Measurements from ENCODE around the gene BTBD1. TPM values are rescaled to one million over a fixed set of nuclear protein-coding genes. Genes with fewer than 3 reads are reported as not detected.
"Not testable (repeated sequence)": the region's sequence is repeated elsewhere in the genome, so short reads cannot be mapped to it uniquely, and the experiment has no call there.

BTBD1 gene
- polyA plus RNA-seq, 2 of the 4 experiments (the other 2 are of a cell fraction) = 53.1 to 95.8 TPM

- ATAC-seq = no peak; a peak in 2 of 6 replicates
Measured at GRCh38 chr15:83094583-83094982, 27.5 kb upstream of the BTBD1 start.

GRCh38 chr15:83092309-83092976 is 25.4 kb upstream of the BTBD1 start:
- H3K9me3 ChIP-seq = peaks cover 10% of the 10 kb centered on the region; the same call in 1 of the 3 replicates
- FAIRE-seq (no peak), DNase-seq (ENCODE audit: low read depth in 1 of 2, low spot score in 1 of 2) (no peak), ATAC-seq (peak in 1 of 2 experiments; percentile 33; a peak in 3 of 6 replicates)
- POLR2A ChIA-PET = no interaction called here
- H3K4me3 ChIP-seq = no peak overlapping the region
- WGBS (ENCODE audit: missing lambda C conversion rate) = 79% methylated on average over 4 of the region's 4 CpGs
- H3K4me2 ChIP-seq = no peak overlapping the region
- CTCF ChIA-PET = no interaction called here
- no peak for TF ChIP-seq ZNF302 (CRISPR knock-in tag; IDR thresholded peaks at IDR 0.05)
- no peak for TF ChIP-seq ESRRA (IDR thresholded peaks at IDR 0.05; ENCODE audit: borderline replicate concordance, low read length)
- TF ChIP-seq CEBPB (IDR thresholded peaks at IDR 0.05) = no peak
- no peak for TF ChIP-seq EHF (CRISPR knock-in tag; IDR thresholded peaks at IDR 0.05)
- TF ChIP-seq EHMT2 (IDR thresholded peaks at IDR 0.05; ENCODE audit: low read depth) = no peak
- TF ChIP-seq ZSCAN20 (CRISPR knock-in tag; IDR thresholded peaks at IDR 0.05) = no peak
- TF ChIP-seq MYC (IDR thresholded peaks at IDR 0.05; ENCODE audit: borderline replicate concordance, low read length) = no peak
- no peak for TF ChIP-seq REST (IDR thresholded peaks at IDR 0.05)
- TF ChIP-seq CHD4 (IDR thresholded peaks at IDR 0.05; ENCODE audit: borderline replicate concordance) = no peak
- no peak for TF ChIP-seq KDM1A (IDR thresholded peaks at IDR 0.05; ENCODE audit: low read depth)
- no peak for TF ChIP-seq ATOH8 (CRISPR knock-in tag; IDR thresholded peaks at IDR 0.05; ENCODE audit: low read depth)
- no peak for TF ChIP-seq ZC3H11A (IDR thresholded peaks at IDR 0.05)
- TF ChIP-seq, protein P1, sequence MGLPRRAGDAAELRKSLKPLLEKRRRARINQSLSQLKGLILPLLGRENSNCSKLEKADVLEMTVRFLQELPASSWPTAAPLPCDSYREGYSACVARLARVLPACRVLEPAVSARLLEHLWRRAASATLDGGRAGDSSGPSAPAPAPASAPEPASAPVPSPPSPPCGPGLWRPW (IDR thresholded peaks at IDR 0.05) = no peak
- no peak for TF ChIP-seq FOSB (CRISPR knock-in tag; IDR thresholded peaks at IDR 0.05)
- no peak overlapping the region for H3K27ac ChIP-seq
- H3K4me1 ChIP-seq = no peaks in the 10 kb centered on the region

More at GRCh38 chr15:83094583-83094982, 27.5 kb upstream of the BTBD1 start:
- Histone ChIP-seq H3K4me3 (no peak overlapping the region), H3K27ac (no peak overlapping the region), H3K4me2 (no peak overlapping the region), H3K9me3 (peaks cover 21% of the 10 kb centered on the region), H3K4me1 (no peaks in the 10 kb centered on the region)
- TF ChIP-seq, protein P2, sequence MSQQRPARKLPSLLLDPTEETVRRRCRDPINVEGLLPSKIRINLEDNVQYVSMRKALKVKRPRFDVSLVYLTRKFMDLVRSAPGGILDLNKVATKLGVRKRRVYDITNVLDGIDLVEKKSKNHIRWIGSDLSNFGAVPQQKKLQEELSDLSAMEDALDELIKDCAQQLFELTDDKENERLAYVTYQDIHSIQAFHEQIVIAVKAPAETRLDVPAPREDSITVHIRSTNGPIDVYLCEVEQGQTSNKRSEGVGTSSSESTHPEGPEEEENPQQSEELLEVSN (IDR thresholded peaks at IDR 0.05; ENCODE audit: borderline replicate concordance, low read depth) = no peak
- TF ChIP-seq, protein P3, sequence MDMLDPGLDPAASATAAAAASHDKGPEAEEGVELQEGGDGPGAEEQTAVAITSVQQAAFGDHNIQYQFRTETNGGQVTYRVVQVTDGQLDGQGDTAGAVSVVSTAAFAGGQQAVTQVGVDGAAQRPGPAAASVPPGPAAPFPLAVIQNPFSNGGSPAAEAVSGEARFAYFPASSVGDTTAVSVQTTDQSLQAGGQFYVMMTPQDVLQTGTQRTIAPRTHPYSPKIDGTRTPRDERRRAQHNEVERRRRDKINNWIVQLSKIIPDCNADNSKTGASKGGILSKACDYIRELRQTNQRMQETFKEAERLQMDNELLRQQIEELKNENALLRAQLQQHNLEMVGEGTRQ (IDR thresholded peaks at IDR 0.05) = no peak
- no peak for TF ChIP-seq RARB (CRISPR knock-in tag; IDR thresholded peaks at IDR 0.05)
- TF ChIP-seq MYC (IDR thresholded peaks at IDR 0.05; ENCODE audit: borderline replicate concordance, low read length) = no peak
- DNase-seq (ENCODE audit: low read depth in 1 of 2, low spot score in 1 of 2) (no peak), FAIRE-seq (no peak)
- WGBS (ENCODE audit: missing lambda C conversion rate) = 66% methylated on average over 5 of the region's 5 CpGs
- POLR2A ChIA-PET = no interaction called here
- CTCF ChIA-PET = interaction anchor here (1.6 to 2.0 kb wide), 2 partner anchors 11 to 58 kb away, joined by 3 to 4 read pairs; no protein-coding TSS in a partner anchor

GRCh38 chr15:83091965-83092308 is 24.9 kb upstream of the BTBD1 start:
- H3K9me3 ChIP-seq; FAIRE-seq; H3K4me1 ChIP-seq; H3K27ac ChIP-seq; POLR2A ChIA-PET; H3K4me3 ChIP-seq; DNase-seq (ENCODE audit: low read depth in 1 of 2, low spot score in 1 of 2); H3K4me2 ChIP-seq; CTCF ChIA-PET; ATAC-seq: not testable (repeated sequence)
- 76% methylated on average over 3 of the region's 3 CpGs for WGBS (ENCODE audit: missing lambda C conversion rate)

Measured in A549 (cell line).